ENCODE measurements around the gene MID1IP1.

- no peak for TF ChIP-seq CTCF (IDR thresholded peaks at IDR 0.05; ENCODE audit: poor library complexity)
- TF ChIP-seq EZH2 (IDR thresholded peaks at IDR 0.05; ENCODE audit: borderline replicate concordance): no peak
- no peak for TF ChIP-seq EZH2phosphoT487 (IDR thresholded peaks at IDR 0.05; ENCODE audit: low read depth, severe bottlenecking, unreplicated experiment)
Measured at GRCh38 chrX:38804682-38805431, 3.6 kb downstream of the MID1IP1 start.
